Brain microvascular endothelial cell (primary cell): ENCODE measurements around the gene TATDN3.

ENCODE experiments used
- DNase-seq: peaks from one replicate; pipeline ENCODE4 v3.0.0-alpha.2; 2020
- H3K27ac ChIP-seq: fragments of 250-450 bp; sonication (Bioruptor Pico); 2 replicates; pipeline ENCODE4 v1.5.1; 2020; ENCODE audit warnings: mild to moderate bottlenecking, moderate library complexity
- H3K27me3 ChIP-seq: fragments of 250-450 bp; sonication (Bioruptor Pico); replicated peaks from 2 replicates; pipeline ENCODE4 v1.5.1; 2020; ENCODE audit warnings: mild to moderate bottlenecking
- H3K36me3 ChIP-seq: fragments of 250-450 bp; sonication (Bioruptor Pico); replicated peaks from 2 replicates; pipeline ENCODE4 v1.5.1; 2020; ENCODE audit warnings: mild to moderate bottlenecking
- H3K4me3 ChIP-seq: 2 replicates; pipeline ENCODE4 v1.5.1; 2011; ENCODE audit warnings: low read depth, mild to moderate bottlenecking, control low read depth, low read length, moderate library complexity
- CTCF ChIP-seq: IDR thresholded peaks from 2 replicates; pipeline ENCODE4 v1.5.1; 2011; ENCODE audit warnings: low read depth, mild to moderate bottlenecking, moderate library complexity, low read length, control low read depth, inconsistent platforms; ENCODE audit errors: missing control alignments
- in situ Hi-C: cut with HindIII; loops from 2 replicates; pipeline ENCODE4 v1.10.0; 2017; ENCODE audit warnings: low sequenced_read_pairs, low pct_ligation_motif_present

Gene TATDN3

GRCh38 chr1:212791676-212792395, at the start of gene TATDN3, which contains the start of gene NSL1:
TSS of gene TATDN3 (plus strand) at chr1:212791894. CDS start at chr1:212791922, 28 bp downstream.
TSS of gene NSL1 (minus strand) at chr1:212791777. CDS start at chr1:212791763, 14 bp downstream.
- TF ChIP-seq CTCF = no peak

GRCh38 chr1:212743901-212744475, 47.7 kb upstream of the TATDN3 start:
- in situ Hi-C loops = no loop called here
- no peak overlapping the region for H3K27ac ChIP-seq
- no peak for DNase-seq
- no peak overlapping the region for H3K4me3 ChIP-seq
- no peaks in the 10 kb centered on the region for H3K36me3 ChIP-seq
- no peak for TF ChIP-seq CTCF
- H3K27me3 ChIP-seq = no peaks in the 10 kb centered on the region

More at GRCh38 chr1:212791676-212792395, at the start of gene TATDN3, which contains the start of gene NSL1:
- peak within 1 kb of the TSS; percentile 95 for H3K4me3 ChIP-seq
- peak; percentile 86 for DNase-seq
- H3K27ac ChIP-seq = peak within 1 kb of the TSS; percentile 80
- in situ Hi-C loops = no loop called here
- no peaks in the 10 kb centered on the region for H3K27me3 ChIP-seq
- H3K36me3 ChIP-seq = peaks cover under 1% of the 10 kb centered on the region

- TF ChIP-seq CTCF = no peak
- no peak for DNase-seq
- in situ Hi-C loops = no loop called here
These were observed 46.4 kb upstream of the TATDN3 start for GRCh38 chr1:212745303-212745702.

GRCh38 chr1:212746546-212746945, 45.1 kb upstream of the TATDN3 start:
- TF ChIP-seq CTCF = no peak
- Histone ChIP-seq H3K27ac (no peak overlapping the region), H3K36me3 (no peaks in the 10 kb centered on the region), H3K27me3 (no peaks in the 10 kb centered on the region), H3K4me3 (no peak overlapping the region)
- DNase-seq = no peak
- in situ Hi-C loops = no loop called here

More at GRCh38 chr1:212745303-212745702, 46.4 kb upstream of the TATDN3 start:
- Histone ChIP-seq H3K36me3 (no peaks in the 10 kb centered on the region), H3K4me3 (no peak overlapping the region), H3K27ac (no peak overlapping the region), H3K27me3 (no peaks in the 10 kb centered on the region)

- Histone ChIP-seq H3K4me3 (no peak overlapping the region), H3K27ac (peak overlapping the region; percentile 11), H3K36me3 (no peaks in the 10 kb centered on the region), H3K27me3 (no peaks in the 10 kb centered on the region)
- in situ Hi-C loops = no loop called here
- peak; percentile 21 for DNase-seq
- TF ChIP-seq CTCF = peak; percentile 77
These were observed 41.7 kb upstream of the TATDN3 start for GRCh38 chr1:212749821-212750535.
